ENCODE results near the gene ZNF468. TPM values are rescaled to one million over a fixed set of nuclear protein-coding genes. Genes with fewer than 3 reads are reported as not detected.
A peak's percentile ranks its signal among the peaks of the same experiment; 100 is the strongest.

ZNF468 gene
- total RNA-seq, 2 donors from 2014 or later, result 6.6 to 16.1 TPM

GRCh38 chr19:52897138-52897935 lies 39.9 kb upstream of the ZNF468 start, which contains the start of gene ZNF320:
TSS of gene ZNF320 (minus strand) at chr19:52897635. CDS start at chr19:52890255, 7,380 bp downstream.
- Histone ChIP-seq H3K27ac (peak within 1 kb of the TSS; percentile 71 to 91 (median 86)), H3K27me3 (no peaks in the 10 kb centered on the region), H3K4me3 (peak within 1 kb of the TSS; percentile 23 to 55), H3K36me3 (replicated peaks in 1 of 2; ENCODE audit: insufficient read depth in 1 of 2, low read depth in 2 of 2) (no peaks in the 10 kb centered on the region), H3K9me3 (no peaks in the 10 kb centered on the region), H3K4me1 (peaks cover 22% of the 10 kb centered on the region)
- ATAC-seq (peak; percentile 98), DNase-seq (peak; percentile 94 to 97 (median 96))
- intact Hi-C loops (cut with DNase I), result no loop called here
- TF ChIP-seq CTCF (IDR thresholded peaks at IDR 0.05) (no peak), POLR2A (IDR thresholded peaks at IDR 0.05) (peak; percentile 27 to 87 (median 84))
- 1% methylated on average over 22 to 56 of the region's 56 CpGs for WGBS, 2 donors

DNA sequence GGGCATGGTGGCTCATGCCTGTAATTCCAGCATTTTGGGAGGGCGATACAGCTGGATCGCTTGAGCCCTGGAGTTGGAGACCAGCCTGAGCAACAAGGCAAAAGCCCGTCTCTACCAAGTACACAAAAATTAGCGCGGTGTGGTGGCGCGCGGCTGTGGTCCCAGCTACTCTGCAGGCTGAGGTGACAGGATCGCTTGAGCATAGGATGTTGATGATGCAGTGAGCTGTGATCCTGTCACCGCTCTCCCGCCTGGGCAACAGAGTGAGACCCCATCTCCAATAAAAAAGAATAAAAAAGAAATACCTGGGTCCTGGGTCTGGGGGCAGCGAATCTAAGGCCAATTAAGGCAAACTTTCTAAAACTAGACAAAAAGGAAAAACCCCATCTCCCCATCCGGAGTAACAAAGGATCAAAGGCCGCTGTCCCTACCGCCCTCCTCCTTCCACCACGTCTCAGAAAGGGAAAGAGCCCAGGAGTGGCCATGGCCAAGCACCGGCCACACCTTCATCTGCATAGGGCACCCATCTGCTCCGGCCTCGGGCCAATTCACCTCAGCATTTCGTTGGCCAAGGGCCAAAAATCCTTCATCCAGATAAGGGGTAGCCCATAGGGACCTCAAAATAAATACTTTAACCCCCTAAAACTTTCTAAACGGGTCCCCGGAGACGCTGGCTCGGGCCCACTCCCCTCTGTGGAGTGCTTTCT lies 39.2 kb upstream of the ZNF468 start:
- 39 to 54% methylated on average over 19 to 24 of the region's 24 CpGs for WGBS, 2 donors

GRCh38 chr19:52891336-52891735 lies 33.9 kb upstream of the ZNF468 start:
- no peaks in the 10 kb centered on the region for H3K27me3 ChIP-seq
- no peak for ATAC-seq

More for the DNA sequence above, 39.2 kb upstream of the ZNF468 start:
- intact Hi-C loops (cut with DNase I), result no loop called here
- peak overlapping the region; percentile 71 to 91 (median 86) for H3K27ac ChIP-seq
- H3K9me3 ChIP-seq, result no peaks in the 10 kb centered on the region
- peak overlapping the region; percentile 23 to 55 for H3K4me3 ChIP-seq
- DNase-seq (peak; percentile 31 to 61 (median 43)), ATAC-seq (peak; percentile 24)
- TF ChIP-seq CTCF (IDR thresholded peaks at IDR 0.05), result no peak
- TF ChIP-seq POLR2A (IDR thresholded peaks at IDR 0.05), result no peak
- peaks cover 22% of the 10 kb centered on the region for H3K4me1 ChIP-seq
- no peaks in the 10 kb centered on the region for H3K36me3 ChIP-seq (replicated peaks in 1 of 2; ENCODE audit: insufficient read depth in 1 of 2, low read depth in 2 of 2)
- H3K27me3 ChIP-seq, result no peaks in the 10 kb centered on the region

DNA sequence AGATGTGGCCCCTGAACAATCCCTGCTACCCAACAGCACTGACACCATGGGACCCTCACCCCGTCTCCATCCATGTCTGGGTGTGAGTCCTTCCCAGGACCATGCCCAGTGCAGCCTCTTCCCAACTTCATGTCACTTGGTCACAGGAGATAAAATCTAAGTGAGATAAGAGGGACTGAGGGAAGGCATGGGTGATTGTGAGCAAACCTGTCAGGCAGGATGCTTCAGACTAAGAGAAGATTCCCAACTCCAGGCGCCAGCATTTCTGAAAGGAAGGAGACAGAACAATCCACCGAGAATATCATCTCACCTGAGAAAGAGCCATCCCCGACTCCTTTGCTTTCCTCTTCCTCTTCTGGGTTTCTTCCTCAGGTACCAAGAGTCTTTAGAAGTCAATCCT lies 32.5 kb upstream of the ZNF468 start:
- no peak for TF ChIP-seq POLR2A (IDR thresholded peaks at IDR 0.05)
- TF ChIP-seq CTCF (IDR thresholded peaks at IDR 0.05), result no peak
- H3K36me3 ChIP-seq (replicated peaks in 1 of 2; ENCODE audit: insufficient read depth in 1 of 2, low read depth in 2 of 2), result peaks cover 0 to 9% of the 10 kb centered on the region in 2 donors
- no peak for DNase-seq
- no peaks in the 10 kb centered on the region for H3K9me3 ChIP-seq
- WGBS, 2 donors, result 91 to 93% methylated on average over 4 of the region's 4 CpGs
- H3K4me3 ChIP-seq, result no peak overlapping the region
- no peaks in the 10 kb centered on the region for H3K4me1 ChIP-seq
- intact Hi-C loops (cut with DNase I), result no loop called here
- no peak overlapping the region for H3K27ac ChIP-seq
- H3K27me3 ChIP-seq, result no peaks in the 10 kb centered on the region
- ATAC-seq, result no peak

More at GRCh38 chr19:52891336-52891735, 33.9 kb upstream of the ZNF468 start:
- intact Hi-C loops (cut with DNase I), result no loop called here
- no peak for DNase-seq
- Histone ChIP-seq H3K4me1 (peaks cover 4% of the 10 kb centered on the region), H3K9me3 (no peaks in the 10 kb centered on the region), H3K36me3 (replicated peaks in 1 of 2; ENCODE audit: insufficient read depth in 1 of 2, low read depth in 2 of 2) (peaks cover 0 to 9% of the 10 kb centered on the region in 2 donors), H3K27ac (no peak overlapping the region), H3K4me3 (no peak overlapping the region)
- TF ChIP-seq CTCF (IDR thresholded peaks at IDR 0.05) (no peak), POLR2A (IDR thresholded peaks at IDR 0.05) (no peak)
- 61 to 66% methylated on average over 4 of the region's 4 CpGs for WGBS, 2 donors
